H1 (cell line): ENCODE data around the gene TSFM. TPM values are rescaled to one million over a fixed set of nuclear protein-coding genes. Genes with fewer than 3 reads are reported as not detected.

Experiments used
- microRNA counts: library from miRNA; unstranded; fragments of <30 nt; microRNA quantifications from one replicate; lab custom pipeline; 2015
- microRNA-seq, 2 experiments: library from miRNA; unstranded; fragments of <30 nt; microRNA quantifications; one replicate each; pipeline versions ENCODE4 to v1.2.0, GENCODE V29; 2016 to 2020; ENCODE audit warnings: borderline microRNAs expressed in 2 of 2, borderline number of aligned reads in 2 of 2, borderline replicate concordance in 1 of 2
- polyA plus RNA-seq, 7 experiments: library from polyadenylated mRNA; depleted of rRNA in 3 of 7; stranded (reverse) in 5 of 7; unstranded in 2 of 7; fragments of >200 nt in 5 of 7; fragments of 200-250 nt in 2 of 7; gene quantifications; 1 replicate in 5 of 7; 2 replicates in 1 of 7; 4 replicates in 1 of 7; pipeline versions ENCODE4 v1.2.1 to v1.2.3, GENCODE V29; 2011 to 2013; ENCODE audit warnings: missing spikeins in 2 of 7, mixed read lengths in 2 of 7
- small RNA-seq: library from polyadenylated mRNA; stranded (forward); fragments of <200 nt; extraction: miRNeasy Mini kit (QIAGEN cat#:217004); gene quantifications from one replicate; pipeline ENCODE3, GENCODE V24; 2013; ENCODE audit not compliant: insufficient read depth
- total RNA-seq: library from RNA; stranded (reverse); fragmentation: NEBNext Ultra II Directional; extraction: Animal tissue kit (Norgen Biotek cat#: 25700); gene quantifications from 2 replicates; pipeline ENCODE4 v1.2.1, GENCODE V29; 2021

The TSFM gene
- total and polyA plus RNA-seq, 2 of the 8 experiments (the other 6 are each of a cell fraction or from before 2014, with no cell fraction given), result 17.4 to 49.8 TPM

MicroRNA genes within 50 kb of the gene (microRNA counts, 767-probe panel; counts per million panel counts)
- microRNA hsa-miR-26a-5p (lab: Ali Mortazavi, UCI), result 879 counts per million, percentile 95 among the panel's probes with 10 or more counts

Small RNA genes within 50 kb of the gene (microRNA-seq; reads per million reads assigned to microRNA genes)
- gene MIR26A2, result 11.3 to 14.6 reads per million in 2 experiments
- 0 reads per million in 2 experiments for gene MIR6759

Small RNA genes within 50 kb of the gene (small RNA-seq; reads per million reads assigned to genes)
- gene MIR26A2 (27.4 reads per million, percentile 94 among the genes with 10 or more reads in this experiment), gene RNU6-1083P (not detected)

Other genes with a start within 250 kb of the TSFM start
- gene DCTN2, start 235.6 kb upstream of the TSFM start, total RNA-seq, result 89.3 and 90.3 TPM in 2 replicates
- 91.9 and 140 TPM in 2 replicates for gene DCTN2, start 235.6 kb upstream of the TSFM start, polyA plus RNA-seq (2011; rRNA removed)
- gene KIF5A, start 232.7 kb upstream of the TSFM start, total RNA-seq, result 21.9 and 22.8 TPM in 2 replicates
- gene KIF5A, start 232.7 kb upstream of the TSFM start, polyA plus RNA-seq (2011; rRNA removed), result 10.7 and 11.7 TPM in 2 replicates
- gene PIP4K2C, start 191.6 kb upstream of the TSFM start, total RNA-seq, result 21.4 and 27.1 TPM in 2 replicates
- gene PIP4K2C, start 191.6 kb upstream of the TSFM start, polyA plus RNA-seq (2011; rRNA removed), result 21.0 and 25.0 TPM in 2 replicates
- 41.8 and 43.4 TPM in 2 replicates for gene DTX3, start 178.0 kb upstream of the TSFM start, total RNA-seq
- gene DTX3, start 178.0 kb upstream of the TSFM start, polyA plus RNA-seq (2011; rRNA removed), result 92.5 and 126 TPM in 2 replicates
- 5.9 and 6.4 TPM in 2 replicates for gene ARHGEF25, start 171.4 kb upstream of the TSFM start, total RNA-seq
- gene ARHGEF25, start 171.4 kb upstream of the TSFM start, polyA plus RNA-seq (2011; rRNA removed), result 8.6 and 8.8 TPM in 2 replicates
- 1.4 and 1.5 TPM in 2 replicates for gene B4GALNT1, start 149.6 kb upstream of the TSFM start, total RNA-seq
- gene B4GALNT1, start 149.6 kb upstream of the TSFM start, polyA plus RNA-seq (2011; rRNA removed), result 2.2 and 2.3 TPM in 2 replicates
- 71.0 and 74.3 TPM in 2 replicates for gene OS9, start 88.7 kb upstream of the TSFM start, total RNA-seq
- gene OS9, start 88.7 kb upstream of the TSFM start, polyA plus RNA-seq (2011; rRNA removed), result 108 and 146 TPM in 2 replicates
- gene AGAP2, start 44.0 kb upstream of the TSFM start, total RNA-seq, result 1.5 and 1.7 TPM in 2 replicates
- gene AGAP2, start 44.0 kb upstream of the TSFM start, polyA plus RNA-seq (2011; rRNA removed), result 1.5 and 1.8 TPM in 2 replicates
- 15.2 and 15.8 TPM in 2 replicates for gene TSPAN31, start 37.7 kb upstream of the TSFM start, total RNA-seq
- gene TSPAN31, start 37.7 kb upstream of the TSFM start, polyA plus RNA-seq (2011; rRNA removed), result 23.3 and 31.4 TPM in 2 replicates
- 174 and 180 TPM in 2 replicates for gene CDK4, start 30.5 kb upstream of the TSFM start, total RNA-seq
- 311 and 368 TPM in 2 replicates for gene CDK4, start 30.5 kb upstream of the TSFM start, polyA plus RNA-seq (2011; rRNA removed)
- gene MARCHF9, start 27.7 kb upstream of the TSFM start, total RNA-seq, result 6.1 and 6.4 TPM in 2 replicates
- gene MARCHF9, start 27.7 kb upstream of the TSFM start, polyA plus RNA-seq (2011; rRNA removed), result 6.6 and 7.8 TPM in 2 replicates
- gene CYP27B1, start 15.7 kb upstream of the TSFM start, total RNA-seq, result 2.3 and 3.3 TPM in 2 replicates
- gene CYP27B1, start 15.7 kb upstream of the TSFM start, polyA plus RNA-seq (2011; rRNA removed), result 2.6 and 2.9 TPM in 2 replicates
- gene METTL1, start 10.7 kb upstream of the TSFM start, total RNA-seq, result 41.9 and 46.0 TPM in 2 replicates
- 37.9 and 40.5 TPM in 2 replicates for gene METTL1, start 10.7 kb upstream of the TSFM start, polyA plus RNA-seq (2011; rRNA removed)
- 3.1 and 3.8 TPM in 2 replicates for gene EEF1AKMT3, start 10.2 kb upstream of the TSFM start, total RNA-seq
- 3.6 and 4.4 TPM in 2 replicates for gene EEF1AKMT3, start 10.2 kb upstream of the TSFM start, polyA plus RNA-seq (2011; rRNA removed)
- 0.39 and 1.1 TPM in 2 replicates for gene AVIL, start 35.9 kb downstream of the TSFM start, total RNA-seq
- 0.06 and 0.11 TPM in 2 replicates for gene AVIL, start 35.9 kb downstream of the TSFM start, polyA plus RNA-seq (2011; rRNA removed)
- gene CTDSP2, start 63.9 kb downstream of the TSFM start, total RNA-seq, result 91.7 and 93.7 TPM in 2 replicates
- 71.3 and 129 TPM in 2 replicates for gene CTDSP2, start 63.9 kb downstream of the TSFM start, polyA plus RNA-seq (2011; rRNA removed)
- 6.7 and 10.2 TPM in 2 replicates for gene ATP23, start 158.8 kb downstream of the TSFM start, total RNA-seq
- 12.1 and 13.5 TPM in 2 replicates for gene ATP23, start 158.8 kb downstream of the TSFM start, polyA plus RNA-seq (2011; rRNA removed)